Measurements from ENCODE around the gene CHST8. TPM values are rescaled to one million over a fixed set of nuclear protein-coding genes. Genes with fewer than 3 reads are reported as not detected.

The CHST8 gene
- total RNA-seq, 1 experiment from 2014 or later, result not detected

GRCh38 chr19:33669376-33669775 is 47.6 kb downstream of the CHST8 start:
- intact Hi-C loops (cut with micrococcal nuclease), result no loop called here
- POLR2A ChIA-PET, result no interaction called here
- no peaks in the 10 kb centered on the region for H3K27me3 Mint-ChIP-seq (ENCODE audit: insufficient read depth, unreplicated experiment)

GRCh38 chr19:33670398-33670797 is 48.6 kb downstream of the CHST8 start:
- Mint-ChIP-seq H3K9me3 (ENCODE audit: unreplicated experiment) (peaks cover 40% of the 10 kb centered on the region), H3K4me1 (ENCODE audit: insufficient read depth, unreplicated experiment) (no peaks in the 10 kb centered on the region), H3K36me3 (ENCODE audit: insufficient read depth, unreplicated experiment) (peaks cover 12% of the 10 kb centered on the region), H3K27ac (ENCODE audit: low read depth, unreplicated experiment) (no peak overlapping the region), H3K4me3 (ENCODE audit: unreplicated experiment) (no peak overlapping the region), H3K27me3 (ENCODE audit: insufficient read depth, unreplicated experiment) (no peaks in the 10 kb centered on the region)
- no peak for TF ChIP-seq CTCF (IDR thresholded peaks at IDR 0.05; ENCODE audit: unreplicated experiment)
- intact Hi-C loops (cut with micrococcal nuclease), result no loop called here
- POLR2A ChIA-PET, result no interaction called here
- CTCF ChIA-PET, result interaction anchor here (1.1 kb wide), 1 partner anchor 240 kb away, joined by 3 read pairs; no protein-coding TSS in a partner anchor
- no TSS peak for BruUV-seq (replicated peaks)
- DNase-seq (ENCODE audit: unreplicated experiment), result no peak

More at GRCh38 chr19:33669376-33669775, 47.6 kb downstream of the CHST8 start:
- no peak for DNase-seq (ENCODE audit: unreplicated experiment)
- H3K36me3 Mint-ChIP-seq (ENCODE audit: insufficient read depth, unreplicated experiment), result peaks cover 13% of the 10 kb centered on the region
- peaks cover 49% of the 10 kb centered on the region for H3K9me3 Mint-ChIP-seq (ENCODE audit: unreplicated experiment)
- no peaks in the 10 kb centered on the region for H3K4me1 Mint-ChIP-seq (ENCODE audit: insufficient read depth, unreplicated experiment)
- no peak overlapping the region for H3K27ac Mint-ChIP-seq (ENCODE audit: low read depth, unreplicated experiment)
- no TSS peak for BruUV-seq (replicated peaks)
- CTCF ChIA-PET, result no interaction called here
- no peak overlapping the region for H3K4me3 Mint-ChIP-seq (ENCODE audit: unreplicated experiment)
- no peak for TF ChIP-seq CTCF (IDR thresholded peaks at IDR 0.05; ENCODE audit: unreplicated experiment)

- Mint-ChIP-seq H3K27ac (ENCODE audit: low read depth, unreplicated experiment) (no peak overlapping the region), H3K36me3 (ENCODE audit: insufficient read depth, unreplicated experiment) (peaks cover 4% of the 10 kb centered on the region), H3K9me3 (ENCODE audit: unreplicated experiment) (peaks cover 37% of the 10 kb centered on the region), H3K4me3 (ENCODE audit: unreplicated experiment) (no peak overlapping the region), H3K4me1 (ENCODE audit: insufficient read depth, unreplicated experiment) (no peaks in the 10 kb centered on the region), H3K27me3 (ENCODE audit: insufficient read depth, unreplicated experiment) (no peaks in the 10 kb centered on the region)
- TF ChIP-seq CTCF (IDR thresholded peaks at IDR 0.05; ENCODE audit: unreplicated experiment), result no peak
- no TSS peak for BruUV-seq (replicated peaks)
- ChIA-PET POLR2A (no interaction called here), CTCF (interaction anchor here (1.1 kb wide), 1 partner anchor 241 kb away, joined by 3 read pairs; no protein-coding TSS in a partner anchor)
- intact Hi-C loops (cut with micrococcal nuclease), result no loop called here
- no peak for DNase-seq (ENCODE audit: unreplicated experiment)
Observed at GRCh38 chr19:33671211-33671610, 49.5 kb downstream of the CHST8 start.

- ChIA-PET CTCF (interaction anchor here (0.6 to 1.1 kb wide), 2 partner anchors 98 to 1009 kb away, joined by 3 to 5 read pairs; no protein-coding TSS in a partner anchor), POLR2A (no interaction called here)
- no peak for TF ChIP-seq CTCF (IDR thresholded peaks at IDR 0.05; ENCODE audit: unreplicated experiment)
- H3K27ac Mint-ChIP-seq (ENCODE audit: low read depth, unreplicated experiment), result no peak overlapping the region
- H3K4me1 Mint-ChIP-seq (ENCODE audit: insufficient read depth, unreplicated experiment), result no peaks in the 10 kb centered on the region
- no TSS peak for BruUV-seq (replicated peaks)
- H3K9me3 Mint-ChIP-seq (ENCODE audit: unreplicated experiment), result peaks cover 29% of the 10 kb centered on the region
- intact Hi-C loops (cut with micrococcal nuclease), result no loop called here
- H3K4me3 Mint-ChIP-seq (ENCODE audit: unreplicated experiment), result no peak overlapping the region
- no peaks in the 10 kb centered on the region for H3K27me3 Mint-ChIP-seq (ENCODE audit: insufficient read depth, unreplicated experiment)
- H3K36me3 Mint-ChIP-seq (ENCODE audit: insufficient read depth, unreplicated experiment), result no peaks in the 10 kb centered on the region
- DNase-seq (ENCODE audit: unreplicated experiment), result no peak
Observed at GRCh38 chr19:33673258-33673875, 51.6 kb downstream of the CHST8 start.
